Measurements from ENCODE around the gene RSL24D1.

DNA sequence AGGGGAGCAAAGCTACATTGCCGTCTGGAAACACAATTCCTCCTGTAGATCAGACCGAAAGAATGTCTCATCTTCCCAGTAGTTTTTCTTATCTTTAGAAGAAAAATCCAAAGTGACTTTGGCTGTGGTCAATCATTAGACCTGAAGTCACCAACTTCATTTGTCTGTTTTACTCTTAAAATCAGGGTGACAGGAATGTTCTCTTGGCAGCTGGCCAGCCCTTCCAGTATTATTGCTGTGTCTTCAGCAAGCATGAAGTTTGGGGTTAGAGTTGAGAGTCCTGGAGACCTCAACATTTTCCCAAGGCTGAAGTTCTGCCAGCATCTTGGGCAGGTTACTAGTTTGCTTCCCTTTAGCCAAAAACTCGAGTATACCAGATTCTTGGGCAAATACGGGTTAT is 32.5 kb downstream of the RSL24D1 start:
- no peak for TF ChIP-seq CTCF (IDR thresholded peaks at IDR 0.05; ENCODE audit: poor library complexity)
- TF ChIP-seq EZH2 (IDR thresholded peaks at IDR 0.05; ENCODE audit: borderline replicate concordance) = no peak
- TF ChIP-seq EZH2phosphoT487 (IDR thresholded peaks at IDR 0.05; ENCODE audit: low read depth, severe bottlenecking, unreplicated experiment) = no peak
